Ascending aorta (tissue), 2 donors: ENCODE results near the gene HSD17B2. TPM values are rescaled to one million over a fixed set of nuclear protein-coding genes. Genes with fewer than 3 reads are reported as not detected.

Experiments
- DNase-seq, 2 donors: peaks; one replicate each; pipeline ENCODE4 v3.0.0-alpha.2; 2019; ENCODE audit warnings: low spot score in 2 of 2
- H3K27ac ChIP-seq, 2 donors: fragments of 200-600 bp; sonication (generic); one replicate each; pipeline ENCODE4 v1.5.1; 2016 to 2017; ENCODE audit warnings: mild to moderate bottlenecking in 1 of 2
- H3K27me3 ChIP-seq: fragments of 200-600 bp; sonication (generic); one replicate; pipeline ENCODE4 v1.5.1; 2017
- H3K36me3 ChIP-seq, 2 donors: fragments of 200-600 bp; sonication (generic); one replicate each; pipeline ENCODE4 v1.5.1; 2016
- H3K4me1 ChIP-seq, 2 donors: fragments of 200-600 bp; sonication (generic); one replicate each; pipeline ENCODE4 v1.5.1; 2016 to 2017; ENCODE audit warnings: mild to moderate bottlenecking in 1 of 2
- H3K4me3 ChIP-seq, 2 donors: fragments of 200-600 bp; sonication (generic); one replicate each; pipeline ENCODE4 v1.5.1; 2016 to 2017; ENCODE audit warnings: mild to moderate bottlenecking in 1 of 2
- H3K9me3 ChIP-seq, 2 donors: fragments of 200-600 bp; sonication (generic); one replicate each; pipeline ENCODE4 v1.5.1; 2016
- CTCF ChIP-seq, 3 experiments: fragments of 200-600 bp in 2 of 3; fragments of 450-650 bp in 1 of 3; sonication (generic) in 2 of 3; IDR thresholded peaks; one replicate each; pipeline ENCODE4 v1.5.1; 2016 to 2019; ENCODE audit warnings: antibody characterized with exemption in 3 of 3, mild to moderate bottlenecking in 1 of 3, moderate library complexity in 1 of 3
- intact Hi-C: fragments of 100-400 bp; cut with DNase I; formaldehyde crosslinking; loops from one replicate; pipeline ENCODE4 v1.15.1; 2023
- total RNA-seq: library from RNA; depleted of rRNA; stranded (reverse); fragments of >200 nt; gene quantifications from one replicate; pipeline ENCODE4 v1.1.0, GENCODE V29; 2016

HSD17B2 gene
- total RNA-seq, 1 donor from 2014 or later: not detected

GRCh38 chr16:82049484-82049883, 14.4 kb downstream of the HSD17B2 start:
- Histone ChIP-seq H3K36me3 (no peaks in the 10 kb centered on the region), H3K27ac (no peak overlapping the region), H3K4me1 (no peaks in the 10 kb centered on the region), H3K4me3 (no peak overlapping the region), H3K27me3 (no peaks in the 10 kb centered on the region), H3K9me3 (no peaks in the 10 kb centered on the region)
- no peak for DNase-seq
- TF ChIP-seq CTCF (IDR thresholded peaks at IDR 0.05): no peak
- intact Hi-C loops: no loop called here

- Histone ChIP-seq H3K36me3 (no peaks in the 10 kb centered on the region), H3K9me3 (no peaks in the 10 kb centered on the region), H3K4me1 (no peaks in the 10 kb centered on the region), H3K4me3 (no peak overlapping the region), H3K27ac (no peak overlapping the region), H3K27me3 (no peaks in the 10 kb centered on the region)
- DNase-seq: no peak
- intact Hi-C loops: no loop called here
- no peak for TF ChIP-seq CTCF (IDR thresholded peaks at IDR 0.05)
Observed at GRCh38 chr16:82050506-82050905, 15.5 kb downstream of the HSD17B2 start.

- H3K27ac ChIP-seq: no peak overlapping the region
- intact Hi-C loops: no loop called here
- no peak overlapping the region for H3K4me3 ChIP-seq
- DNase-seq: no peak
- H3K36me3 ChIP-seq: no peaks in the 10 kb centered on the region
- H3K4me1 ChIP-seq: no peaks in the 10 kb centered on the region
- H3K27me3 ChIP-seq: no peaks in the 10 kb centered on the region
- no peak for TF ChIP-seq CTCF (IDR thresholded peaks at IDR 0.05)
- no peaks in the 10 kb centered on the region for H3K9me3 ChIP-seq
Observed at GRCh38 chr16:82050909-82051357, 15.9 kb downstream of the HSD17B2 start.

GRCh38 chr16:82051656-82052055, 16.6 kb downstream of the HSD17B2 start:
- H3K4me1 ChIP-seq: no peaks in the 10 kb centered on the region
- H3K27me3 ChIP-seq: no peaks in the 10 kb centered on the region
- no peak for DNase-seq
- intact Hi-C loops: no loop called here
- H3K9me3 ChIP-seq: no peaks in the 10 kb centered on the region
- TF ChIP-seq CTCF (IDR thresholded peaks at IDR 0.05): no peak
- H3K27ac ChIP-seq: no peak overlapping the region
- no peaks in the 10 kb centered on the region for H3K36me3 ChIP-seq
- no peak overlapping the region for H3K4me3 ChIP-seq

GRCh38 chr16:82055117-82055516, 20.1 kb downstream of the HSD17B2 start:
- no peak overlapping the region for H3K4me3 ChIP-seq
- H3K4me1 ChIP-seq: no peaks in the 10 kb centered on the region
- DNase-seq: no peak
- H3K36me3 ChIP-seq: no peaks in the 10 kb centered on the region
- no peak for TF ChIP-seq CTCF (IDR thresholded peaks at IDR 0.05)
- no peaks in the 10 kb centered on the region for H3K9me3 ChIP-seq
- H3K27me3 ChIP-seq: no peaks in the 10 kb centered on the region
- intact Hi-C loops: no loop called here
- H3K27ac ChIP-seq: no peak overlapping the region
